A673 (cell line): Measurements from ENCODE around the gene TMEM240. TPM values are rescaled to one million over a fixed set of nuclear protein-coding genes. Genes with fewer than 3 reads are reported as not detected.
"Not testable (repeated sequence)": the region's sequence is repeated elsewhere in the genome, so short reads cannot be mapped to it uniquely, and the experiment has no call there.

Experiments
- BruUV-seq: library from RNA; stranded (reverse); fragments of 400-500 nt; replicated peaks from 2 replicates; lab custom pipeline; 2021; lab: Mats Ljungman, UMichigan
- CTCF ChIA-PET: fragments of 300-600 bp; sonication (Branson Sonifier 250); formaldehyde crosslinking; loops from one replicate; lab custom pipeline; 2022; ENCODE audit warnings: antibody characterized with exemption; lab: Charles Lee
- POLR2A ChIA-PET: fragments of 300-600 bp; sonication (Branson Sonifier 250); formaldehyde crosslinking; loops from one replicate; lab custom pipeline; 2022; ENCODE audit warnings: antibody characterized with exemption; ENCODE audit not compliant: low non-redundant PET; lab: Charles Lee
- DNase-seq: peaks from one replicate; pipeline ENCODE4 v3.0.0-alpha.2; 2015; ENCODE audit warnings: low spot score
- H3K27ac ChIP-seq: fragments of 200-600 bp; sonication (generic); 2 replicates; pipeline ENCODE4 v1.5.1; 2016; ENCODE audit warnings: mixed run types, low read depth, mild to moderate bottlenecking, mixed read lengths, antibody characterized with exemption, low read length; ENCODE audit not compliant: poor library complexity, severe bottlenecking
- H3K27me3 ChIP-seq: fragments of 200-600 bp; sonication (generic); replicated peaks from 2 replicates; pipeline ENCODE4 v1.6.1; 2017; ENCODE audit warnings: mixed run types, low read depth, mild to moderate bottlenecking, mixed read lengths, antibody characterized with exemption, low read length; ENCODE audit not compliant: insufficient read depth, poor library complexity
- H3K36me3 ChIP-seq: fragments of 200-600 bp; sonication (generic); 2 replicates; pipeline ENCODE4 v1.6.1; 2016; ENCODE audit warnings: mixed run types, mild to moderate bottlenecking, mixed read lengths, antibody characterized with exemption, low read length; ENCODE audit not compliant: insufficient read depth, poor library complexity, severe bottlenecking
- H3K4me1 ChIP-seq: fragments of 200-600 bp; sonication (generic); 2 replicates; pipeline ENCODE4 v1.6.1; 2017; ENCODE audit warnings: mixed run types, mild to moderate bottlenecking, mixed read lengths, antibody characterized with exemption, low read length; ENCODE audit not compliant: insufficient read depth, poor library complexity, severe bottlenecking
- H3K4me3 ChIP-seq: fragments of 200-600 bp; sonication (generic); 2 replicates; pipeline ENCODE4 v1.5.1; 2016; ENCODE audit warnings: low read depth, mixed run types, mild to moderate bottlenecking, mixed read lengths, low read length; ENCODE audit not compliant: poor library complexity, severe bottlenecking
- H3K9me3 ChIP-seq: fragments of 200-600 bp; sonication (generic); 2 replicates; pipeline ENCODE4 v1.6.1; 2016; ENCODE audit warnings: mixed run types, low read depth, mild to moderate bottlenecking, mixed read lengths, antibody characterized with exemption, low read length; ENCODE audit not compliant: poor library complexity, severe bottlenecking
- CTCF ChIP-seq: fragments of 300-800, 200-600 bp; sonication (generic); conservative IDR thresholded peaks from 2 replicates; pipeline ENCODE4 v1.5.1; 2017; ENCODE audit warnings: low read depth, mild to moderate bottlenecking, antibody characterized with exemption, low read length, moderate library complexity, mixed read lengths
- EZH2 ChIP-seq: fragments of 200-600 bp; sonication (generic); IDR thresholded peaks from 2 replicates; pipeline ENCODE4 v1.6.1; 2017; ENCODE audit warnings: borderline replicate concordance, low read depth, mild to moderate bottlenecking, mixed read lengths, antibody characterized with exemption, low read length; ENCODE audit not compliant: poor library complexity, severe bottlenecking
- intact Hi-C: fragments of 100-400 bp; cut with micrococcal nuclease; formaldehyde crosslinking; loops from one replicate; pipeline ENCODE4 v1.10.0; 2022; ENCODE audit not compliant: unreplicated experiment
- total RNA-seq: library from RNA; stranded (reverse); gene quantifications from 2 replicates; pipeline ENCODE4 v1.2.3, GENCODE V29; 2021

The TMEM240 gene
- total RNA-seq, 1 experiment from 2014 or later, result 6.8 TPM

GRCh38 chr1:1534401-1535154, 5.8 kb downstream of the TMEM240 start:
- TF ChIP-seq EZH2, result no peak
- TF ChIP-seq CTCF, result no peak
- ChIA-PET POLR2A (no interaction called here), CTCF (no interaction called here)
- no peaks in the 10 kb centered on the region for H3K4me1 ChIP-seq
- DNase-seq, result no peak
- peaks cover 14% of the 10 kb centered on the region for H3K36me3 ChIP-seq
- intact Hi-C loops, result no loop called here
- H3K27me3 ChIP-seq, result no peaks in the 10 kb centered on the region
- no peaks in the 10 kb centered on the region for H3K9me3 ChIP-seq
- no peak overlapping the region for H3K4me3 ChIP-seq
- no TSS peak for BruUV-seq
- H3K27ac ChIP-seq, result no peak overlapping the region

- H3K4me1 ChIP-seq, POLR2A ChIA-PET, H3K4me3 ChIP-seq, CTCF ChIA-PET, H3K27me3 ChIP-seq, H3K9me3 ChIP-seq, DNase-seq, BruUV-seq, H3K27ac ChIP-seq, intact Hi-C loops: not testable (repeated sequence)
- peaks cover 20% of the 10 kb centered on the region for H3K36me3 ChIP-seq
Measured at GRCh38 chr1:1533894-1534291, 6.5 kb downstream of the TMEM240 start.

GRCh38 chr1:1533176-1533893, 7.1 kb downstream of the TMEM240 start:
- H3K27ac ChIP-seq, H3K9me3 ChIP-seq, intact Hi-C loops, BruUV-seq, H3K4me1 ChIP-seq, H3K27me3 ChIP-seq, H3K4me3 ChIP-seq, CTCF ChIA-PET, DNase-seq, POLR2A ChIA-PET: not testable (repeated sequence)
- peaks cover 24% of the 10 kb centered on the region for H3K36me3 ChIP-seq

GRCh38 chr1:1531947-1532346, 8.5 kb downstream of the TMEM240 start:
- TF ChIP-seq EZH2, result no peak
- H3K4me1 ChIP-seq, result no peaks in the 10 kb centered on the region
- H3K27me3 ChIP-seq, result no peaks in the 10 kb centered on the region
- DNase-seq, result no peak
- H3K9me3 ChIP-seq, result no peaks in the 10 kb centered on the region
- no peak overlapping the region for H3K4me3 ChIP-seq
- intact Hi-C loops, result no loop called here
- ChIA-PET CTCF (no interaction called here), POLR2A (no interaction called here)
- no peak overlapping the region for H3K27ac ChIP-seq
- no TSS peak for BruUV-seq
- H3K36me3 ChIP-seq, result peaks cover 27% of the 10 kb centered on the region
